B cell (primary cell): ENCODE measurements around the gene DIS3L2. TPM values are rescaled to one million over a fixed set of nuclear protein-coding genes. Genes with fewer than 3 reads are reported as not detected.

Experiments used
- ATAC-seq: fragments of 200-7000 bp; cut with Tn5 transposase; one replicate; pipeline ENCODE4 v1.10.0; 2021; ENCODE audit warnings: low read depth, mild to moderate bottlenecking, moderate number of reproducible peaks, moderate library complexity
- CTCF ChIA-PET: fragments of 350-600 bp; sonication (Branson Sonifier 250); formaldehyde crosslinking; loops from one replicate; lab custom pipeline; 2021; ENCODE audit warnings: antibody characterized with exemption, inconsistent platforms; lab: Charles Lee
- POLR2A ChIA-PET: fragments of 350-600 bp; sonication (Branson Sonifier 250); formaldehyde crosslinking; loops from one replicate; lab custom pipeline; 2021; ENCODE audit warnings: antibody characterized with exemption; lab: Charles Lee
- DNase-seq: peaks from one replicate; pipeline ENCODE4 v3.0.0; 2013
- H2AFZ ChIP-seq: 2 replicates; pipeline ENCODE4 v1.6.1; 2012; ENCODE audit warnings: mild to moderate bottlenecking, low read depth, low read length; ENCODE audit not compliant: insufficient read depth, poor library complexity, severe bottlenecking
- H3K27ac ChIP-seq, 2 donors: 1 replicate in 1 of 2; 2 replicates in 1 of 2; pipeline ENCODE4 v1.5.1; 2012 to 2013; ENCODE audit warnings: low read length in 2 of 2, mild to moderate bottlenecking in 2 of 2, moderate library complexity in 1 of 2
- H3K27me3 ChIP-seq, 4 experiments: fragments of 200-600 bp in 1 of 4; sonication (generic) in 1 of 4; replicated peaks in 1 of 4; 1 replicate in 2 of 4; 2 replicates in 2 of 4; pipeline versions ENCODE4 v1.6.1 to v1.7.0; 2013 to 2016; ENCODE audit warnings: low read length in 3 of 4, mild to moderate bottlenecking in 2 of 4, mixed read lengths in 1 of 4, moderate library complexity in 1 of 4; ENCODE audit not compliant: insufficient read depth in 4 of 4, control insufficient read depth in 3 of 4; ENCODE audit errors: control extremely low read depth in 1 of 4
- H3K36me3 ChIP-seq, 2 experiments: replicated peaks in 1 of 2; 1 replicate in 1 of 2; 2 replicates in 1 of 2; pipeline versions ENCODE4 v1.6.1 to v1.7.1; 2013; ENCODE audit warnings: low read length in 1 of 2; ENCODE audit not compliant: insufficient read depth in 2 of 2, control insufficient read depth in 1 of 2; ENCODE audit errors: control extremely low read depth in 1 of 2, extremely low read depth in 1 of 2
- H3K4me1 ChIP-seq, 2 donors: fragments of 200-600 bp in 1 of 2; sonication (generic) in 1 of 2; 1 replicate in 1 of 2; 2 replicates in 1 of 2; pipeline versions ENCODE4 v1.5.1 to v1.6.1; 2013 to 2017; ENCODE audit warnings: low read length in 2 of 2; ENCODE audit not compliant: control insufficient read depth in 2 of 2, insufficient read depth in 2 of 2
- H3K4me2 ChIP-seq: replicated peaks from 2 replicates; pipeline ENCODE3; 2012; ENCODE audit warnings: mild to moderate bottlenecking, low read depth, low read length; ENCODE audit not compliant: poor library complexity, severe bottlenecking
- H3K4me3 ChIP-seq, 5 experiments: fragments of 200-600 bp in 1 of 5; sonication (generic) in 1 of 5; 1 replicate in 3 of 5; 2 replicates in 2 of 5; pipeline versions ENCODE4 v1.5.1 to v1.7.0; 2011 to 2016; ENCODE audit warnings: low read length in 4 of 5, mild to moderate bottlenecking in 4 of 5, low read depth in 2 of 5, control low read depth in 1 of 5, moderate library complexity in 1 of 5; ENCODE audit not compliant: insufficient read depth in 1 of 5; ENCODE audit errors: control extremely low read depth in 1 of 5, extremely low read depth in 1 of 5
- H3K79me2 ChIP-seq: fragments of 200-600 bp; sonication (generic); one replicate; pipeline ENCODE4 v1.6.0; 2016; ENCODE audit warnings: low read length; ENCODE audit not compliant: control insufficient read depth, insufficient read depth
- H3K9ac ChIP-seq: fragments of 200-600 bp; sonication (generic); 2 replicates; pipeline ENCODE4 v1.6.1; 2017; ENCODE audit warnings: mild to moderate bottlenecking, low read length, moderate library complexity
- H3K9me3 ChIP-seq, 3 donors: one replicate each; pipeline versions ENCODE4 v1.6.1 to v1.7.1; 2013; ENCODE audit warnings: low read length in 2 of 3; ENCODE audit not compliant: control insufficient read depth in 2 of 3, insufficient read depth in 1 of 3; ENCODE audit errors: control extremely low read depth in 1 of 3
- H4K20me1 ChIP-seq: 2 replicates; pipeline ENCODE4 v1.6.0; 2012; ENCODE audit warnings: mild to moderate bottlenecking, low read length; ENCODE audit not compliant: insufficient read depth, control insufficient read depth, poor library complexity, severe bottlenecking
- H3K27ac Mint-ChIP-seq: one replicate; pipeline ENCODE4 v1.8.0; 2021; ENCODE audit warnings: mixed read lengths
- H3K27me3 Mint-ChIP-seq: one replicate; pipeline ENCODE4 v1.8.0; 2021; ENCODE audit warnings: mixed read lengths
- H3K4me1 Mint-ChIP-seq: one replicate; pipeline ENCODE4 v1.8.0; 2021; ENCODE audit warnings: mixed read lengths
- H3K4me3 Mint-ChIP-seq: one replicate; pipeline ENCODE4 v1.8.0; 2021; ENCODE audit warnings: mixed read lengths
- H3K9me3 Mint-ChIP-seq: one replicate; pipeline ENCODE4 v1.8.0; 2022; ENCODE audit warnings: mixed read lengths; ENCODE audit not compliant: insufficient read depth
- CTCF ChIP-seq: fragments of 200-600 bp; IDR thresholded peaks from one replicate; pipeline ENCODE4 v1.8.0; 2022; ENCODE audit warnings: antibody characterized with exemption, mild to moderate bottlenecking
- EZH2 ChIP-seq: IDR thresholded peaks from 2 replicates; pipeline ENCODE4 v1.6.1; 2012; ENCODE audit warnings: borderline replicate concordance, low read depth, mild to moderate bottlenecking, moderate library complexity, low read length; ENCODE audit not compliant: insufficient read depth, poor library complexity, severe bottlenecking
- WGBS: methylation state at CpG from one replicate; pipeline ENCODE4 v1.1.5; 2013; ENCODE audit warnings: missing lambda C conversion rate; ENCODE audit not compliant: insufficient coverage; 5-methylcytosine and 5-hydroxymethylcytosine counted together
- intact Hi-C: fragments of 100-400 bp; cut with micrococcal nuclease; formaldehyde crosslinking; loops from one replicate; pipeline ENCODE4 v1.10.0; 2022
- polyA plus RNA-seq: library from polyadenylated mRNA; depleted of rRNA; stranded (reverse); fragments of >200 nt; gene quantifications from 2 replicates; pipeline ENCODE4 v1.2.3, GENCODE V29; 2012
- total RNA-seq, 2 donors: library from RNA; stranded (reverse); fragments of 120-200 nt in 1 of 2; gene quantifications; 1 replicate in 1 of 2; 2 replicates in 1 of 2; pipeline versions ENCODE4 v1.2.3 to v1.2.4, GENCODE V29; 2013 to 2022

The DIS3L2 gene
- total and polyA plus RNA-seq, 2 donors (not counting 1 experiment from before 2014, with no cell fraction given) = 34.5 to 70.1 TPM

- H3K9me3 ChIP-seq = no peaks in the 10 kb centered on the region
- peaks cover 4% of the 10 kb centered on the region for H3K79me2 ChIP-seq
- H3K27ac ChIP-seq = no peak overlapping the region
- Mint-ChIP-seq H3K27me3 (no peaks in the 10 kb centered on the region), H3K9me3 (no peaks in the 10 kb centered on the region), H3K4me3 (no peak overlapping the region), H3K4me1 (peaks cover 8% of the 10 kb centered on the region), H3K27ac (no peak overlapping the region)
- WGBS = 98% methylated on average over 10 of the region's 14 CpGs
- no peak overlapping the region for H3K4me2 ChIP-seq
- POLR2A ChIA-PET = no interaction called here
- H3K4me3 ChIP-seq = no peak overlapping the region
- H4K20me1 ChIP-seq = peaks cover 21% of the 10 kb centered on the region
- H3K27me3 ChIP-seq = no peaks in the 10 kb centered on the region
- TF ChIP-seq CTCF (no peak), EZH2 (no peak)
- no peak overlapping the region for H2AFZ ChIP-seq
- no peak for DNase-seq
- ATAC-seq = no peak
- peaks cover 0 to 4% of the 10 kb centered on the region in 2 experiments for H3K36me3 ChIP-seq
- intact Hi-C loops = no loop called here
- H3K9ac ChIP-seq = no peak overlapping the region
- CTCF ChIA-PET = interaction anchor here (0.6 to 5.0 kb wide), 4 partner anchors 13 to 422 kb away, joined by 3 to 33 read pairs (median 14); no protein-coding TSS in a partner anchor
- H3K4me1 ChIP-seq = no peaks in the 10 kb centered on the region
Measured at GRCh38 chr2:232328516-232329460, 367.3 kb downstream of the DIS3L2 start.

- Histone ChIP-seq H3K27me3 (no peaks in the 10 kb centered on the region), H2AFZ (no peak overlapping the region), H3K9me3 (no peaks in the 10 kb centered on the region), H3K4me3 (no peak overlapping the region), H3K4me2 (no peak overlapping the region), H3K4me1 (no peaks in the 10 kb centered on the region), H3K9ac (no peak overlapping the region), H3K79me2 (peaks cover 4% of the 10 kb centered on the region), H4K20me1 (peaks cover 21% of the 10 kb centered on the region), H3K36me3 (peaks cover 0 to 5% of the 10 kb centered on the region in 2 experiments), H3K27ac (no peak overlapping the region)
- Mint-ChIP-seq H3K27ac (no peak overlapping the region), H3K4me3 (no peak overlapping the region), H3K9me3 (no peaks in the 10 kb centered on the region), H3K4me1 (peaks cover 5% of the 10 kb centered on the region), H3K27me3 (no peaks in the 10 kb centered on the region)
- DNase-seq (no peak), ATAC-seq (no peak)
- ChIA-PET CTCF (interaction anchor here (0.6 kb wide), 1 partner anchor 111 kb away, joined by 4 read pairs; no protein-coding TSS in a partner anchor), POLR2A (no interaction called here)
- WGBS = 100% methylated on average over 8 of the region's 15 CpGs
- TF ChIP-seq EZH2 (no peak), CTCF (no peak)
- intact Hi-C loops = no loop called here
Measured at GRCh38 chr2:232329716-232330067, 368.2 kb downstream of the DIS3L2 start.
